ENCODE results near the gene CDKN1C.

The CDKN1C gene

GRCh38 chr11:2917842-2918490 lies 32.4 kb upstream of the CDKN1C start:
- WGBS (ENCODE audit: insufficient coverage) = 96% methylated on average over 19 of the region's 25 CpGs
- ChIA-PET CTCF (no interaction called here), POLR2A (interaction anchor here (0.8 kb wide), 1 partner anchor 12 kb away, joined by 3 read pairs; no protein-coding TSS in a partner anchor)
- Histone ChIP-seq H3K4me3 (ENCODE audit: control insufficient read depth in 1 of 7, extremely low read depth in 1 of 7, insufficient read depth in 4 of 7, low read depth in 2 of 7, low read length in 6 of 7) (no peak overlapping the region), H3K27ac (ENCODE audit: insufficient read depth in 1 of 2, low read depth in 1 of 2, low read length in 2 of 2, poor library complexity in 1 of 2, severe bottlenecking in 2 of 2) (no peak overlapping the region), H3K27me3 (replicated peaks in 2 of 5; ENCODE audit: control insufficient read depth in 4 of 5, insufficient read depth in 5 of 5, low read length in 4 of 5) (no peaks in the 10 kb centered on the region), H3K9me3 (ENCODE audit: control extremely low read depth in 1 of 5, control insufficient read depth in 4 of 5, insufficient read depth in 2 of 5, low read depth in 1 of 5, low read length in 4 of 5) (no peaks in the 10 kb centered on the region), H3K4me1 (ENCODE audit: control extremely low read depth in 1 of 4, control insufficient read depth in 4 of 4, insufficient read depth in 4 of 4, low read length in 3 of 4) (peaks cover 0 to 28% (median 26%) of the 10 kb centered on the region in 4 experiments), H3K36me3 (ENCODE audit: control insufficient read depth in 4 of 4, insufficient read depth in 4 of 4, low read length in 3 of 4) (no peaks in the 10 kb centered on the region)
- DNase-seq = no peak

GRCh38 chr11:2916892-2917645 lies 31.5 kb upstream of the CDKN1C start:
- Histone ChIP-seq H3K36me3 (ENCODE audit: control insufficient read depth in 4 of 4, insufficient read depth in 4 of 4, low read length in 3 of 4) (no peaks in the 10 kb centered on the region), H3K27me3 (replicated peaks in 2 of 5; ENCODE audit: control insufficient read depth in 4 of 5, insufficient read depth in 5 of 5, low read length in 4 of 5) (no peaks in the 10 kb centered on the region), H3K9me3 (ENCODE audit: control extremely low read depth in 1 of 5, control insufficient read depth in 4 of 5, insufficient read depth in 2 of 5, low read depth in 1 of 5, low read length in 4 of 5) (no peaks in the 10 kb centered on the region), H3K4me1 (ENCODE audit: control extremely low read depth in 1 of 4, control insufficient read depth in 4 of 4, insufficient read depth in 4 of 4, low read length in 3 of 4) (peaks cover 0 to 37% (median 30%) of the 10 kb centered on the region in 4 experiments), H3K27ac (ENCODE audit: insufficient read depth in 1 of 2, low read depth in 1 of 2, low read length in 2 of 2, poor library complexity in 1 of 2, severe bottlenecking in 2 of 2) (no peak overlapping the region), H3K4me3 (ENCODE audit: control insufficient read depth in 1 of 7, extremely low read depth in 1 of 7, insufficient read depth in 4 of 7, low read depth in 2 of 7, low read length in 6 of 7) (no peak overlapping the region)
- WGBS (ENCODE audit: insufficient coverage) = 92% methylated on average over 16 of the region's 16 CpGs
- POLR2A ChIA-PET = no interaction called here
- no peak for DNase-seq
- CTCF ChIA-PET = interaction anchor here (0.7 to 3.4 kb wide), 4 partner anchors 9 to 16 kb away, joined by 3 to 19 read pairs (median 3); a partner anchor contains a TSS

GRCh38 chr11:2916114-2916891 lies 30.7 kb upstream of the CDKN1C start:
- DNase-seq = no peak
- ChIA-PET CTCF (interaction anchor here (0.7 to 3.4 kb wide), 5 partner anchors 9 to 17 kb away, joined by 3 to 19 read pairs (median 3); a partner anchor contains a TSS), POLR2A (no interaction called here)
- Histone ChIP-seq H3K36me3 (ENCODE audit: control insufficient read depth in 4 of 4, insufficient read depth in 4 of 4, low read length in 3 of 4) (no peaks in the 10 kb centered on the region), H3K4me1 (ENCODE audit: control extremely low read depth in 1 of 4, control insufficient read depth in 4 of 4, insufficient read depth in 4 of 4, low read length in 3 of 4) (peaks cover 0 to 39% (median 30%) of the 10 kb centered on the region in 4 experiments), H3K9me3 (ENCODE audit: control extremely low read depth in 1 of 5, control insufficient read depth in 4 of 5, insufficient read depth in 2 of 5, low read depth in 1 of 5, low read length in 4 of 5) (no peaks in the 10 kb centered on the region), H3K4me3 (ENCODE audit: control insufficient read depth in 1 of 7, extremely low read depth in 1 of 7, insufficient read depth in 4 of 7, low read depth in 2 of 7, low read length in 6 of 7) (no peak overlapping the region), H3K27me3 (replicated peaks in 2 of 5; ENCODE audit: control insufficient read depth in 4 of 5, insufficient read depth in 5 of 5, low read length in 4 of 5) (no peaks in the 10 kb centered on the region), H3K27ac (ENCODE audit: insufficient read depth in 1 of 2, low read depth in 1 of 2, low read length in 2 of 2, poor library complexity in 1 of 2, severe bottlenecking in 2 of 2) (no peak overlapping the region)
- WGBS (ENCODE audit: insufficient coverage) = 96% methylated on average over 13 of the region's 20 CpGs

GRCh38 chr11:2915473-2915872 lies 29.9 kb upstream of the CDKN1C start:
- Histone ChIP-seq H3K27ac (ENCODE audit: insufficient read depth in 1 of 2, low read depth in 1 of 2, low read length in 2 of 2, poor library complexity in 1 of 2, severe bottlenecking in 2 of 2) (no peak overlapping the region), H3K4me1 (ENCODE audit: control extremely low read depth in 1 of 4, control insufficient read depth in 4 of 4, insufficient read depth in 4 of 4, low read length in 3 of 4) (peaks cover 0 to 39% (median 30%) of the 10 kb centered on the region in 4 experiments), H3K9me3 (ENCODE audit: control extremely low read depth in 1 of 5, control insufficient read depth in 4 of 5, insufficient read depth in 2 of 5, low read depth in 1 of 5, low read length in 4 of 5) (no peaks in the 10 kb centered on the region), H3K27me3 (replicated peaks in 2 of 5; ENCODE audit: control insufficient read depth in 4 of 5, insufficient read depth in 5 of 5, low read length in 4 of 5) (no peaks in the 10 kb centered on the region), H3K4me3 (ENCODE audit: control insufficient read depth in 1 of 7, extremely low read depth in 1 of 7, insufficient read depth in 4 of 7, low read depth in 2 of 7, low read length in 6 of 7) (no peak overlapping the region), H3K36me3 (ENCODE audit: control insufficient read depth in 4 of 4, insufficient read depth in 4 of 4, low read length in 3 of 4) (no peaks in the 10 kb centered on the region)
- WGBS (ENCODE audit: insufficient coverage) = 75% methylated on average over 10 of the region's 11 CpGs
- no peak for DNase-seq
- CTCF ChIA-PET = interaction anchor here (1.0 to 3.4 kb wide), 3 partner anchors 10 to 15 kb away, joined by 3 to 19 read pairs (median 3); a partner anchor contains a TSS
- POLR2A ChIA-PET = no interaction called here

- no peaks in the 10 kb centered on the region for H3K36me3 ChIP-seq (ENCODE audit: control insufficient read depth in 4 of 4, insufficient read depth in 4 of 4, low read length in 3 of 4)
- 51% methylated on average over 16 of the region's 18 CpGs for WGBS (ENCODE audit: insufficient coverage)
- H3K9me3 ChIP-seq (ENCODE audit: control extremely low read depth in 1 of 5, control insufficient read depth in 4 of 5, insufficient read depth in 2 of 5, low read depth in 1 of 5, low read length in 4 of 5) = no peaks in the 10 kb centered on the region
- POLR2A ChIA-PET = no interaction called here
- DNase-seq = peak in 2 of 3 donors; percentile 67 to 69
- H3K4me1 ChIP-seq (ENCODE audit: control extremely low read depth in 1 of 4, control insufficient read depth in 4 of 4, insufficient read depth in 4 of 4, low read length in 3 of 4) = peaks cover 0 to 39% (median 30%) of the 10 kb centered on the region in 4 experiments
- H3K4me3 ChIP-seq (ENCODE audit: control insufficient read depth in 1 of 7, extremely low read depth in 1 of 7, insufficient read depth in 4 of 7, low read depth in 2 of 7, low read length in 6 of 7) = peak overlapping the region in 1 of 7 experiments; percentile 33
- peaks cover 0 to 2% (median 0%) of the 10 kb centered on the region in 5 experiments for H3K27me3 ChIP-seq (replicated peaks in 2 of 5; ENCODE audit: control insufficient read depth in 4 of 5, insufficient read depth in 5 of 5, low read length in 4 of 5)
- CTCF ChIA-PET = interaction anchor here (1.0 to 3.4 kb wide), 3 partner anchors 11 to 16 kb away, joined by 3 to 19 read pairs (median 3); a partner anchor contains a TSS
- no peak overlapping the region for H3K27ac ChIP-seq (ENCODE audit: insufficient read depth in 1 of 2, low read depth in 1 of 2, low read length in 2 of 2, poor library complexity in 1 of 2, severe bottlenecking in 2 of 2)
Measured at GRCh38 chr11:2914455-2915195, 29.1 kb upstream of the CDKN1C start.

GRCh38 chr11:2913776-2914175 lies 28.2 kb upstream of the CDKN1C start:
- 66% methylated on average over 9 of the region's 9 CpGs for WGBS (ENCODE audit: insufficient coverage)
- CTCF ChIA-PET = interaction anchor here (1.0 to 1.3 kb wide), 2 partner anchors 16 to 26 kb away, joined by 3 to 4 read pairs; no protein-coding TSS in a partner anchor
- no peaks in the 10 kb centered on the region for H3K36me3 ChIP-seq (ENCODE audit: control insufficient read depth in 4 of 4, insufficient read depth in 4 of 4, low read length in 3 of 4)
- peak in 2 of 3 donors; percentile 47 to 64 for DNase-seq
- no peak overlapping the region for H3K4me3 ChIP-seq (ENCODE audit: control insufficient read depth in 1 of 7, extremely low read depth in 1 of 7, insufficient read depth in 4 of 7, low read depth in 2 of 7, low read length in 6 of 7)
- no peak overlapping the region for H3K27ac ChIP-seq (ENCODE audit: insufficient read depth in 1 of 2, low read depth in 1 of 2, low read length in 2 of 2, poor library complexity in 1 of 2, severe bottlenecking in 2 of 2)
- H3K9me3 ChIP-seq (ENCODE audit: control extremely low read depth in 1 of 5, control insufficient read depth in 4 of 5, insufficient read depth in 2 of 5, low read depth in 1 of 5, low read length in 4 of 5) = no peaks in the 10 kb centered on the region
- peaks cover 0 to 39% (median 31%) of the 10 kb centered on the region in 4 experiments for H3K4me1 ChIP-seq (ENCODE audit: control extremely low read depth in 1 of 4, control insufficient read depth in 4 of 4, insufficient read depth in 4 of 4, low read length in 3 of 4)
- peaks cover 0 to 5% (median 0%) of the 10 kb centered on the region in 5 experiments for H3K27me3 ChIP-seq (replicated peaks in 2 of 5; ENCODE audit: control insufficient read depth in 4 of 5, insufficient read depth in 5 of 5, low read length in 4 of 5)
- POLR2A ChIA-PET = no interaction called here

All from common myeloid progenitor, CD34-positive (primary cell).